Stimulated activated CD8-positive, alpha-beta memory T cell treated with anti-CD3 and anti-CD28 coated beads, Interleukin-12 subunit alpha, Interleukin-12 subunit beta, amount 100 ng/mL, for 24 hours (primary cell): ENCODE measurements around the gene TNFSF13B.
"Not testable (repeated sequence)": the region's sequence is repeated elsewhere in the genome, so short reads cannot be mapped to it uniquely, and the experiment has no call there.

Experiments
- DNase-seq: peaks from one replicate; pipeline ENCODE4 v3.0.0-alpha.2; 2020; ENCODE audit errors: extremely low read depth

The TNFSF13B gene

GRCh38 chr13:108269601-108270328 is at the start of gene TNFSF13B:
TNFSF13B (plus strand) TSS chr13:108269718; CDS start chr13:108269896, 178 bp downstream.
- DNase-seq: no peak

GRCh38 chr13:108220041-108220440 is 49.5 kb upstream of the TNFSF13B start:
- DNase-seq: no peak

- DNase-seq: no peak
These were observed 45.6 kb upstream of the TNFSF13B start for GRCh38 chr13:108223687-108224503.

- DNase-seq: no peak
These were observed 44.1 kb upstream of the TNFSF13B start for GRCh38 chr13:108225440-108225839.

- no peak for DNase-seq
These were observed 43.3 kb upstream of the TNFSF13B start for GRCh38 chr13:108226184-108226583.

GRCh38 chr13:108227651-108228272 is 41.8 kb upstream of the TNFSF13B start:
- no peak for DNase-seq

- DNase-seq: no peak
These were observed 39.1 kb upstream of the TNFSF13B start for GRCh38 chr13:108230377-108230776.

GRCh38 chr13:108249150-108249549 is 20.4 kb upstream of the TNFSF13B start:
- no peak for DNase-seq

GRCh38 chr13:108257248-108257647 is 12.3 kb upstream of the TNFSF13B start:
- no peak for DNase-seq

GRCh38 chr13:108263621-108264355 is 5.7 kb upstream of the TNFSF13B start:
- no peak for DNase-seq

GRCh38 chr13:108266321-108266990 is 3.1 kb upstream of the TNFSF13B start:
- DNase-seq: no peak

- DNase-seq: no peak
These were observed 2.2 kb upstream of the TNFSF13B start for GRCh38 chr13:108267347-108267746.

GRCh38 chr13:108267855-108268254 is 1.7 kb upstream of the TNFSF13B start:
- DNase-seq: not testable (repeated sequence)

- no peak for DNase-seq
These were observed 929 bp upstream of the TNFSF13B start for GRCh38 chr13:108268466-108269112.

GRCh38 chr13:108270442-108270841 is 924 bp downstream of the TNFSF13B start:
- DNase-seq: no peak

GRCh38 chr13:108272333-108272732 is 2.8 kb downstream of the TNFSF13B start:
- DNase-seq: no peak

- DNase-seq: no peak
These were observed 4.1 kb downstream of the TNFSF13B start for GRCh38 chr13:108273429-108274118.

- DNase-seq: no peak
These were observed 5.2 kb downstream of the TNFSF13B start for GRCh38 chr13:108274718-108275117.

GRCh38 chr13:108276060-108276459 is 6.5 kb downstream of the TNFSF13B start:
- no peak for DNase-seq

- no peak for DNase-seq
These were observed 8.9 kb downstream of the TNFSF13B start for GRCh38 chr13:108278466-108278865.
